C4-2B (cell line): ENCODE data around the gene PLEKHM2.

Source experiments
- CTCF ChIP-seq: fragments of 450-650 bp; conservative IDR thresholded peaks from 2 replicates; pipeline ENCODE4 v1.5.1; 2017; ENCODE audit warnings: mild to moderate bottlenecking
- ZFX ChIP-seq: fragments of 450-650 bp; IDR thresholded peaks from 2 replicates; pipeline ENCODE4 v1.6.1; 2017

GRCh38 chr1:15767941-15768340 lies 83.8 kb downstream of the PLEKHM2 start:
- TF ChIP-seq CTCF, result no peak
- TF ChIP-seq ZFX, result no peak
